ENCODE results near the gene SMIM32. TPM values are rescaled to one million over a fixed set of nuclear protein-coding genes. Genes with fewer than 3 reads are reported as not detected.
A peak's percentile ranks its signal among the peaks of the same experiment; 100 is the strongest.

Gene SMIM32
- total RNA-seq, 8 experiments from 2014 or later, result 0.45 to 1.4 (median 0.78) TPM; not detected in 1

- ATAC-seq (replicated peaks in 6 of 8), result peak in 4 of 8 experiments; percentile 57 to 89 (median 78)
- Histone ChIP-seq H3K4me1 (replicated peaks in 1 of 2) (no peaks in the 10 kb centered on the region), H3K4me3 (no peak overlapping the region), H3K27ac (no peak overlapping the region)
- 60 to 100% (median 100%) methylated on average over 1 to 2 of the region's 2 CpGs; no CpG with 5 or more reads in 5 of the 10 experiments for WGBS, 10 experiments
- in situ Hi-C loops (cut with MboI; ENCODE audit: low pct_unique_long_range_greater_than_20kb in 2 of 9, low sequenced_read_pairs in 9 of 9, unreplicated experiment in 9 of 9), result no loop called here
Measured at GRCh38 chr5:136174021-136174659, 18.8 kb downstream of the SMIM32 start.

DNA sequence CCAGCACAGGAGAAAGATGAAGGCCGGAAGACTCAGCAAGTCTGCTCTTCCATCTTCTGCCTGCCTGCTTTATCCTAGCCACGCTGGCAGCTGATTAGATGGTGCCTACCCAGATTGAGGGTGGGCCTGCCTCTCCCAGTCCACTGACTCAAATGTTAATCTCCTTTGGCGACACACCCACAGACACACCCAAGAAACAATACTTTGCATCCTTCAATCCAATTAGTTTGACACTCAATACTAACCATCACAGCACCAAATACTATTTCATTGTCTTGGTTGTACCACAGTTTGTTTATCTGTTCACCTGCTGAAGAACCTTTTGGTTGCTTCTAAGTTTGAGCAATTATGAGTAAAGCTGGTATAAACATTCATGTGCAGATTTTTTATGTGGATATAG, 23.7 kb downstream of the SMIM32 start:
- no peak for ATAC-seq (replicated peaks in 6 of 8)
- H3K4me3 ChIP-seq, result no peak overlapping the region
- in situ Hi-C loops (cut with MboI; ENCODE audit: low pct_unique_long_range_greater_than_20kb in 2 of 9, low sequenced_read_pairs in 9 of 9, unreplicated experiment in 9 of 9), result no loop called here
- 40 to 100% (median 88%) methylated on average over 1 to 3 of the region's 3 CpGs; no CpG with 5 or more reads in 4 of the 10 experiments for WGBS, 10 experiments
- no peaks in the 10 kb centered on the region for H3K4me1 ChIP-seq (replicated peaks in 1 of 2)
- H3K27ac ChIP-seq, result no peak overlapping the region

- in situ Hi-C loops (cut with MboI; ENCODE audit: low pct_unique_long_range_greater_than_20kb in 2 of 9, low sequenced_read_pairs in 9 of 9, unreplicated experiment in 9 of 9), result no loop called here
- no peak overlapping the region for H3K4me3 ChIP-seq
- no peak overlapping the region for H3K27ac ChIP-seq
- WGBS, 10 experiments, result 70 to 100% (median 93%) methylated on average over 2 to 4 of the region's 4 CpGs
- ATAC-seq (replicated peaks in 6 of 8), result no peak
- no peaks in the 10 kb centered on the region for H3K4me1 ChIP-seq (replicated peaks in 1 of 2)
Measured at GRCh38 chr5:136166909-136167308, 26.1 kb downstream of the SMIM32 start.

- H3K4me1 ChIP-seq (replicated peaks in 1 of 2), result no peaks in the 10 kb centered on the region
- no peak overlapping the region for H3K27ac ChIP-seq
- 88 to 100% (median 100%) methylated on average over 1 of the region's 1 CpG; no CpG with 5 or more reads in 4 of the 10 experiments for WGBS, 10 experiments
- ATAC-seq (replicated peaks in 6 of 8), result no peak
- in situ Hi-C loops (cut with MboI; ENCODE audit: low pct_unique_long_range_greater_than_20kb in 2 of 9, low sequenced_read_pairs in 9 of 9, unreplicated experiment in 9 of 9), result no loop called here
- no peak overlapping the region for H3K4me3 ChIP-seq
Measured at GRCh38 chr5:136164226-136164625, 28.7 kb downstream of the SMIM32 start.

DNA sequence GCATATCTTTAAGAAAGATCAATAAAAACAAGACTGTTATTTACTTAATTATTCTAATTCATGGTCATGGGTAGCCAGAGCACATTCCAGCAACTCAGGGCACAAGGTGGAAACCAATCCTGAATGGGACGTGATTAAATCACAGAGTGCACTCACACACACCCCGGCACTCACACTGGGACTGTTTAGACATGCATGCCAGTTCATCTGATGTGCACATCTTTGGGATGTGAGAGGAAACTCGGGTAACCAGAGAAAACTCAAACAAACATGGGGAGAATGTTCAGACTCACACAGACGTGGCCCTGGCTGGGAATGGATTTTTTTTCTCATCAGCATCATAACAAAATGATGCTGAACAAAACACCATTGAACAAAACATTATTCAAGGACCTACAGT, 31.0 kb downstream of the SMIM32 start:
- ATAC-seq (replicated peaks in 6 of 8), result peak in 1 of 8 experiments; percentile 62

GRCh38 chr5:136159457-136159856, 33.5 kb downstream of the SMIM32 start:
- in situ Hi-C loops (cut with MboI; ENCODE audit: low pct_unique_long_range_greater_than_20kb in 2 of 9, low sequenced_read_pairs in 9 of 9, unreplicated experiment in 9 of 9), result no loop called here
- Histone ChIP-seq H3K4me3 (no peak overlapping the region), H3K27ac (no peak overlapping the region), H3K4me1 (replicated peaks in 1 of 2) (no peaks in the 10 kb centered on the region)
- 7 to 93% (median 66%) methylated on average over 1 to 3 of the region's 3 CpGs for WGBS, 10 experiments
- ATAC-seq (replicated peaks in 6 of 8), result peak in 2 of 8 experiments; percentile 34 to 43

More for the DNA sequence above, 31.0 kb downstream of the SMIM32 start:
- 67 to 100% (median 75%) methylated on average over 1 to 4 of the region's 4 CpGs; no CpG with 5 or more reads in 3 of the 10 experiments for WGBS, 10 experiments
- in situ Hi-C loops (cut with MboI; ENCODE audit: low pct_unique_long_range_greater_than_20kb in 2 of 9, low sequenced_read_pairs in 9 of 9, unreplicated experiment in 9 of 9), result no loop called here
- Histone ChIP-seq H3K4me1 (replicated peaks in 1 of 2) (no peaks in the 10 kb centered on the region), H3K4me3 (no peak overlapping the region), H3K27ac (no peak overlapping the region)

- in situ Hi-C loops (cut with MboI; ENCODE audit: low pct_unique_long_range_greater_than_20kb in 2 of 9, low sequenced_read_pairs in 9 of 9, unreplicated experiment in 9 of 9), result no loop called here
- 87 to 100% (median 100%) methylated on average over 2 to 5 of the region's 5 CpGs; no CpG with 5 or more reads in 3 of the 10 experiments for WGBS, 10 experiments
Measured at GRCh38 chr5:136157514-136157913, 35.4 kb downstream of the SMIM32 start.

DNA sequence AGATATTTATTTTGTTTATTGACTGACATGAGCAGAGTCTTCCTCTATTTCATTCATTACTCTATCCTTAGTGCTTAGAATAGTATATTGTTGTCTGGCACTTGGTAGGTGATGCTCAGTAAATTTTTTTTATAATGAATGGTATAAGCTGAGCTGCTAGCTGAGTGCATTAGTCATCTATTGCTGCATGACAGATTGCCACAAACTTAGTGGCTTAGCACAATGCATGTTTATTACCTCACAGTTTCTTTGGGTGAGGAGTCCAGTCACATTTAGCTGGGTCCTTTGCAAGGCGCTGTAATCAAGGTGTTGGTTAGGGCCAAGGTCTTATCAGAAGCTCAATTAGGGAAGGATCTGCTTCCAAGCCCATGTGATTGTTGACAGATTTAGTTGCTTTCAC, 37.2 kb downstream of the SMIM32 start:
- Histone ChIP-seq H3K4me1 (replicated peaks in 1 of 2) (no peaks in the 10 kb centered on the region), H3K27ac (no peak overlapping the region), H3K4me3 (no peak overlapping the region)
- 100% methylated on average over 1 of the region's 1 CpG; no CpG with 5 or more reads in 7 of the 10 experiments for WGBS, 10 experiments
- ATAC-seq (replicated peaks in 6 of 8), result peak in 3 of 8 experiments; percentile 28 to 78 (median 41)
- in situ Hi-C loops (cut with MboI; ENCODE audit: low pct_unique_long_range_greater_than_20kb in 2 of 9, low sequenced_read_pairs in 9 of 9, unreplicated experiment in 9 of 9), result no loop called here

More at GRCh38 chr5:136157514-136157913, 35.4 kb downstream of the SMIM32 start:
- Histone ChIP-seq H3K4me3 (no peak overlapping the region), H3K27ac (no peak overlapping the region), H3K4me1 (replicated peaks in 1 of 2) (no peaks in the 10 kb centered on the region)
- no peak for ATAC-seq (replicated peaks in 6 of 8)

GRCh38 chr5:136155078-136155477, 37.9 kb downstream of the SMIM32 start:
- in situ Hi-C loops (cut with MboI; ENCODE audit: low pct_unique_long_range_greater_than_20kb in 2 of 9, low sequenced_read_pairs in 9 of 9, unreplicated experiment in 9 of 9), result no loop called here
- no peak for ATAC-seq (replicated peaks in 6 of 8)
- 92 to 100% (median 100%) methylated on average over 1 to 2 of the region's 2 CpGs; no CpG with 5 or more reads in 3 of the 10 experiments for WGBS, 10 experiments
- Histone ChIP-seq H3K4me1 (replicated peaks in 1 of 2) (no peaks in the 10 kb centered on the region), H3K27ac (no peak overlapping the region), H3K4me3 (no peak overlapping the region)

GRCh38 chr5:136153581-136154236, 39.3 kb downstream of the SMIM32 start:
- WGBS, 10 experiments, result 86 to 99% (median 94%) methylated on average over 4 to 11 of the region's 11 CpGs; no CpG with 5 or more reads in 1 of the 10 experiments
- H3K4me1 ChIP-seq (replicated peaks in 1 of 2), result no peaks in the 10 kb centered on the region
- in situ Hi-C loops (cut with MboI; ENCODE audit: low pct_unique_long_range_greater_than_20kb in 2 of 9, low sequenced_read_pairs in 9 of 9, unreplicated experiment in 9 of 9), result no loop called here
- no peak overlapping the region for H3K27ac ChIP-seq
- no peak overlapping the region for H3K4me3 ChIP-seq
- ATAC-seq (replicated peaks in 6 of 8), result no peak

DNA sequence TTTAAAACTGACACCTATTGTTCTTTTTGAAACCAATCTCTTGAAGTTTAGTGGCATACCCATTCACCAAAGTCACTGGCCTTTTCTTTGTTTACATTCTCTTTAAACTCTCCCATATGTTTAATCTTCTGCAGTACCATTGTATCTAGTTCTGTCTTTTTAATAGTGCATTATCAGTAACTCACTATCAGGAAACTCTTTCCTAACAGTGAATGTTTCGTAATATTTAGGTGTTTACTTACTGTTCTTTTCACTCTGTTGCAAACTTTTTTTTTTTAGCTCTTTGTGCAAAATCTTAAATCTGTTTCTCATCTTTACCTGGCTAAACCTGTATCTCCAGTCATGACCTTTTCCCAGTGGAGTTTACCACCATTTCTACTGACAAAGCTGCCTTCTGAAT, 43.1 kb downstream of the SMIM32 start:
- 71 to 100% (median 92%) methylated on average over 1 of the region's 1 CpG; no CpG with 5 or more reads in 1 of the 10 experiments for WGBS, 10 experiments
- no peaks in the 10 kb centered on the region for H3K4me1 ChIP-seq (replicated peaks in 1 of 2)
- in situ Hi-C loops (cut with MboI; ENCODE audit: low pct_unique_long_range_greater_than_20kb in 2 of 9, low sequenced_read_pairs in 9 of 9, unreplicated experiment in 9 of 9), result no loop called here

DNA sequence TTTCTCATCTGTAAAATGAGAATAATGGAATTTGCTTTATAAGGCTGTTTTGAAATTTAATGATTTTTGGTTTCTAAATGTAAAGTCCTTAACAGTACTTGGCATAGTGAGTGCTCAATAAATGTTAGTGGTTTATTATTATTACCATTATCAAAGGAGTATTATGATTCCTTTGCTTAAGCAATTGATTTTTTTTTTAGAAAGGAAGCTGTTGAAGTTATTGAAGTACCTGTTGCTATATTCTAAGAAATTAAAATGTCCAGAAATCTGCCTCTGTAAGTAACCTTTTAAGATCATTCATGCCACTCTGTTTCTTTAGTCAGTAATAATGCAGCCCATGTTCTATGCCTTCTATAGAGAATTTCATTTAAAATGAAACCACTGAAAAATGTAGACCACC, 45.3 kb downstream of the SMIM32 start:
- ATAC-seq (replicated peaks in 6 of 8), result no peak
- in situ Hi-C loops (cut with MboI; ENCODE audit: low pct_unique_long_range_greater_than_20kb in 2 of 9, low sequenced_read_pairs in 9 of 9, unreplicated experiment in 9 of 9), result no loop called here
- no peaks in the 10 kb centered on the region for H3K4me1 ChIP-seq (replicated peaks in 1 of 2)
- H3K4me3 ChIP-seq, result no peak overlapping the region
- no peak overlapping the region for H3K27ac ChIP-seq

More for the DNA sequence above, 43.1 kb downstream of the SMIM32 start:
- no peak overlapping the region for H3K27ac ChIP-seq
- ATAC-seq (replicated peaks in 6 of 8), result no peak
- no peak overlapping the region for H3K4me3 ChIP-seq

GRCh38 chr5:136146201-136146600, 46.8 kb downstream of the SMIM32 start:
- in situ Hi-C loops (cut with MboI; ENCODE audit: low pct_unique_long_range_greater_than_20kb in 2 of 9, low sequenced_read_pairs in 9 of 9, unreplicated experiment in 9 of 9), result no loop called here
- Histone ChIP-seq H3K27ac (no peak overlapping the region), H3K4me1 (replicated peaks in 1 of 2) (no peaks in the 10 kb centered on the region), H3K4me3 (no peak overlapping the region)
- 55 to 100% (median 80%) methylated on average over 1 to 3 of the region's 3 CpGs; no CpG with 5 or more reads in 1 of the 10 experiments for WGBS, 10 experiments
- ATAC-seq (replicated peaks in 6 of 8), result no peak
